ENCODE measurements around the gene IKZF3.
"Not testable (repeated sequence)": the region's sequence is repeated elsewhere in the genome, so short reads cannot be mapped to it uniquely, and the experiment has no call there.

Gene IKZF3

GRCh38 chr17:39716879-39717536 lies 147.1 kb downstream of the IKZF3 start:
- DNase-seq (ENCODE audit: low read depth, low spot score), result no peak

GRCh38 chr17:39716073-39716818 lies 147.9 kb downstream of the IKZF3 start:
- no peak for DNase-seq (ENCODE audit: low read depth, low spot score)

GRCh38 chr17:39715375-39716072 lies 148.6 kb downstream of the IKZF3 start:
- DNase-seq (ENCODE audit: low read depth, low spot score), result no peak

- no peak for DNase-seq (ENCODE audit: low read depth, low spot score)
These were observed 149.9 kb downstream of the IKZF3 start for GRCh38 chr17:39714234-39714633.

- DNase-seq (ENCODE audit: low read depth, low spot score), result no peak
These were observed 152.3 kb downstream of the IKZF3 start for GRCh38 chr17:39711851-39712250.

GRCh38 chr17:39711071-39711470 lies 153.0 kb downstream of the IKZF3 start:
- DNase-seq (ENCODE audit: low read depth, low spot score), result not testable (repeated sequence)

GRCh38 chr17:39709998-39710964 lies 153.8 kb downstream of the IKZF3 start:
- no peak for DNase-seq (ENCODE audit: low read depth, low spot score)

- DNase-seq (ENCODE audit: low read depth, low spot score), result no peak
These were observed 154.7 kb downstream of the IKZF3 start for GRCh38 chr17:39709319-39709997.

Measured in brain pericyte (primary cell).